Measurements from ENCODE around the gene TAS2R40. TPM values are rescaled to one million over a fixed set of nuclear protein-coding genes. Genes with fewer than 3 reads are reported as not detected.

TAS2R40 gene
- total RNA-seq, 1 donor from 2014 or later, result not detected

- H3K36me3 ChIP-seq, result no peaks in the 10 kb centered on the region
- TF ChIP-seq CTCF (IDR thresholded peaks at IDR 0.05), result no peak
- intact Hi-C loops (cut with DNase I), result loop anchor here (5.0 to 10.0 kb wide), 2 partner anchors 63 to 170 kb away; no protein-coding TSS in a partner anchor
- H3K4me1 ChIP-seq, result no peaks in the 10 kb centered on the region
- H3K27ac ChIP-seq, result no peak overlapping the region
- H3K27me3 ChIP-seq (ENCODE audit: low read depth), result no peaks in the 10 kb centered on the region
- no peaks in the 10 kb centered on the region for H3K9me3 ChIP-seq
- ATAC-seq (no peak), DNase-seq (no peak)
- no peak overlapping the region for H3K4me3 ChIP-seq
Observed at GRCh38 chr7:143244321-143244720, 22.5 kb downstream of the TAS2R40 start.

- Histone ChIP-seq H3K27me3 (ENCODE audit: low read depth) (no peaks in the 10 kb centered on the region), H3K36me3 (no peaks in the 10 kb centered on the region), H3K27ac (no peak overlapping the region), H3K4me3 (no peak overlapping the region), H3K9me3 (no peaks in the 10 kb centered on the region), H3K4me1 (no peaks in the 10 kb centered on the region)
- no peak for ATAC-seq
- DNase-seq, result no peak
- intact Hi-C loops (cut with DNase I), result loop anchor here (10.0 kb wide), 1 partner anchor 170 kb away; no protein-coding TSS in a partner anchor
- TF ChIP-seq CTCF (IDR thresholded peaks at IDR 0.05), result no peak
Observed at GRCh38 chr7:143245123-143245522, 23.3 kb downstream of the TAS2R40 start.

- Histone ChIP-seq H3K4me3 (no peak overlapping the region), H3K27ac (no peak overlapping the region), H3K27me3 (ENCODE audit: low read depth) (no peaks in the 10 kb centered on the region), H3K4me1 (no peaks in the 10 kb centered on the region), H3K9me3 (no peaks in the 10 kb centered on the region), H3K36me3 (no peaks in the 10 kb centered on the region)
- DNase-seq (no peak), ATAC-seq (no peak)
- intact Hi-C loops (cut with DNase I), result loop anchor here (10.0 kb wide), 1 partner anchor 167 kb away; no protein-coding TSS in a partner anchor
- no peak for TF ChIP-seq CTCF (IDR thresholded peaks at IDR 0.05)
Observed at GRCh38 chr7:143247372-143247771, 25.5 kb downstream of the TAS2R40 start.

GRCh38 chr7:143248761-143249354, 27.0 kb downstream of the TAS2R40 start:
- H3K36me3 ChIP-seq, result no peaks in the 10 kb centered on the region
- ATAC-seq, result no peak
- no peak for DNase-seq
- no peak for TF ChIP-seq CTCF (IDR thresholded peaks at IDR 0.05)
- H3K9me3 ChIP-seq, result no peaks in the 10 kb centered on the region
- H3K4me3 ChIP-seq, result no peak overlapping the region
- no peaks in the 10 kb centered on the region for H3K27me3 ChIP-seq (ENCODE audit: low read depth)
- no peak overlapping the region for H3K27ac ChIP-seq
- no peaks in the 10 kb centered on the region for H3K4me1 ChIP-seq
- intact Hi-C loops (cut with DNase I), result loop anchor here (10.0 kb wide), 1 partner anchor 166 kb away; no protein-coding TSS in a partner anchor

GRCh38 chr7:143250199-143250598, 28.4 kb downstream of the TAS2R40 start:
- H3K36me3 ChIP-seq, result no peaks in the 10 kb centered on the region
- no peaks in the 10 kb centered on the region for H3K27me3 ChIP-seq (ENCODE audit: low read depth)
- ATAC-seq (no peak), DNase-seq (no peak)
- TF ChIP-seq CTCF (IDR thresholded peaks at IDR 0.05), result no peak
- no peaks in the 10 kb centered on the region for H3K9me3 ChIP-seq
- H3K4me3 ChIP-seq, result no peak overlapping the region
- H3K4me1 ChIP-seq, result no peaks in the 10 kb centered on the region
- intact Hi-C loops (cut with DNase I), result no loop called here
- no peak overlapping the region for H3K27ac ChIP-seq

All from lower lobe of right lung (tissue), 2 donors.